ENCODE results near the gene PTH1R.

The PTH1R gene

DNA sequence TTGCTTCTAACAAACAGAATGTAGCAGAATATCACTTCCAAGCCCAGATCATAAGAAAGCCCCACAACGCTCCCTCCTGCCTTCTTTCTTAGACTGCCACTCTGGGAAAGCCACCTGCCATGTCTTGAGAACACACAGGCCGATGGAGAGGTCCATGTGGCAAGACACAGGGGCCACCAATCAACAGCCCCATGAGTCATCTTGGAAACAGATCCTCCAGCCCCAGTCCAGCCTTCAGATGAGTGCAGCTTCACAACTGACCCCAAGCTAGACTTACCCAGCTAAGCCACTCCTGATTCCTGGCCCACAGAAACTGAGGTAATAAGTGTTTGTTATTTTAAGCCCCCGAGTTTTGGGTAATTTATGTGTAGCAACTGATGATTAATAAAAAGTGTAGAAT, 39.7 kb downstream of the PTH1R start:
- DNase-seq = no peak

DNA sequence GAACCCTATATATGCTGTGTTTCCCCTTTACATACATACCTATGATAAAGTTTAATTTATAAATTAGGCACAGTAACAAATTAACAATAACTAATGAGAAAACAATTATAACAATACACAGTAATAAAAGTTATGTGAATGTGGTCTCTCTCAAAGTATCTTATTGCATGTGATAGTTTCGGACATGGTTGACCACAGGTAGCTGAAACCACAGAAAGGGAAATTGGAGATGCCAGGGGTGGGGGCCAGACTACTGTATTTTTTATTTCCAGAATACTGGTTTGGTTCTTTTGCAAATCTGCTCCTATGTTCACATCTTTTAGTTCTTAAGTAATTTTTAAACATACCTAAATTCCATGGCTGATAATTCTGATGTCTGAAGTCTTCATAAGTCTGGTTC, 40.7 kb downstream of the PTH1R start:
- DNase-seq = no peak

DNA sequence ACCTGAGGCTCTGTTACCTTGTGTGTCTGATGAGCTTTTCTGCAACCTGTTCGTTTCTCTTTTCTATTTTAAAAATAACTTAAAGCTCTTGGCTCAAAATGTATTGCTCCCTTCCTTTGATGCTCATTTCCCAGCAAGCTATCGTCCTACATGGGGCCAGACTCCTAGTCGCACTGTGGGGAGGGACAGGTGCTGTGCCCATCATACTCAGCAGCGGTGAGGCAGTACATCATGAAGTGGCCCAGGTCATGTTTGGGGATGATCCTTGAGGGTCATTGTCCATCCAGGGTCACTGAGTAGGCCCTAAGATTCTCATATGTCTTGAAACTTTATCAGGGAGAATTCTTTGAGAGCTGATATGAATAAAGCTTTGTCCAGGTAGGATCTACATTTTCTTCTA, 41.1 kb downstream of the PTH1R start:
- no peak for DNase-seq

DNA sequence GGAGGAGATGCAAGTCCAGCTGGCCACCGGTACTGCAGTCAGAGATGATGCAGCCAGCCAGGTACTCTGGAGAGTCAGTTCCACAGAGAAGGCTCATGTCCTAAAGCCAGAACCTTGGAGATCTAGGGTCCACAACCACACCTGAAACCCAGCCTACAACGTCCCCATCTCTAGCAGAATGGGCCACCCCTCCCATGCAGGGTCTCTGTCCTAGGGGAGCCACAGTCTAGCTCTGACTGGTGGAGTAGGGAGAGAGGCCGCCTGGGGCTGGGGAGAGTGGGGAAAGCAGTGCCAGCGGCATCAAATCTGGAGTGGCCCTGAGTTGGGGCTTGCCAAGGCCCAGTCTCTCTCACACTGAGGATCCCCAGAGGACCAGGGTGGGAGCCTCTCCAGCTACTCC, 43.5 kb downstream of the PTH1R start:
- no peak for DNase-seq

DNA sequence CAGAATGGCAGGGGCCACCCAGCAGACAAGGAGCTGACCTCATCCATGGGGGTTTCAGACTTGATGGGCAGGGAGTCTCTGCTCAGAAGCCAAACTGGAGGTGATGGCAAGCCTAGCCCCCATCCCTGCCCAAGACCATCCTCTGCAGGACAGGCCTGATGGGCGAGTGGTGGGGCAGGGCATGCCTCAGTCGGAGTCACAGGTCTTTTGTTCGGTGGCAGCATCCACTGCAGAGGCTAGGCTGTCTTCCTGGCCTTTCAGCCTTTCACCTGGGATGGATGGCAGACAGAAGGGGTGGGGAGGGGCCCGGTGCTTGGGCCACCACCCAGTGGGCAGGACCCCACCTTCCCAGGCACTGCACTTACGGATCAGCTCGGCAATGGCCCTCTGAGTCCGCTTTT, 44.4 kb downstream of the PTH1R start:
- DNase-seq = no peak

DNA sequence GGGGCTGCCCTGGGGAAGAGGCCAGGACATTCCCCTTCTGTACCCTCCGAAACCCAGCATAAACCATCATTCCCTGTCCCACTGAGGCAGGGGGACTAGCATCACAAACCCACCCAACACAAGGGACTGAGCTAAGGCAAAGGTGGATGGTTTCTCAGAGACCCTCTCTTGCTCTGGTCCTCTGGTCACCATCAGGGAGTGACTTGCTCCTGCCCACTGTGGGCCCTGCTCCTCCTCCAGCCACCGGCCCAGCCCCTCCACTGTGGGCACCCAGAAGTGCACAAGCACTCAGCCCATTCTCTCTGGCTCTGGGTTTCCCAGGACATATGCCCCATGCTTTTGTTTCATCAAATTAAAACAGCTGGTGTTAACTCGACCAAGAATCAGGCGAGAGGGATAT, 44.9 kb downstream of the PTH1R start:
- DNase-seq = no peak

DNA sequence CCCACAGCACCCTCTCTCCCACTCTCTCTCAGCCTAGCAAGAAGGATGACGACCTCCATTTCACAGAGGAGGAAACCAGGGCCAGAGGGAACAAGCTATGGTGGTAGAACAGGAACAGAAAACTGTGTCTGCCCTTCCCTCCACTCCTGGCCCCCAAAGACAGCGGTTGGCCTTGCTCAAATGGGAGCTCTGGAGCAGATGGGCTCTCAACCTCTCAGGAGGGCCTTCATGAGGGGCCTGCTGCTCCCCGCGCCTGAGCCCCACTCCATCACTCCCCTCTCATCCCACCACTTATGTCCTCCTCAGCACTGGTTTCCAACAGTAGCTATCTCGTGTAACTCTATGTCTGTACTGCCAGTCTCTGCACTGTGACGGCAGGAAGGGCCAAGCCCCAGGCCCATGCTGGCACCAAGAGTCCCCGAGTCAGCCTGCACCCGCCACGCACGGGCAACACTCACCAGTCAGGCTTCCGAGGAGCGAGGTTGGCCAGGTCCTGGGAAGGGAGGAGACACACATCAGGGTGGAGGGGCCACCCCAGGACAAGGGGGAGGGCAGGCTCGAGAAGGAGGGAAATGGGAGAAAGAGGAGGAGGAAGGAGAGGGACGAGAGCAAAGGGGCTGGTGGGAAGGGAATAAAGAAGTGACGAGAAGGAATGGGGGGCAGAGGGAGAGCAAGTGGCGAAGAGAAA, 45.5 kb downstream of the PTH1R start:
- DNase-seq = no peak

DNA sequence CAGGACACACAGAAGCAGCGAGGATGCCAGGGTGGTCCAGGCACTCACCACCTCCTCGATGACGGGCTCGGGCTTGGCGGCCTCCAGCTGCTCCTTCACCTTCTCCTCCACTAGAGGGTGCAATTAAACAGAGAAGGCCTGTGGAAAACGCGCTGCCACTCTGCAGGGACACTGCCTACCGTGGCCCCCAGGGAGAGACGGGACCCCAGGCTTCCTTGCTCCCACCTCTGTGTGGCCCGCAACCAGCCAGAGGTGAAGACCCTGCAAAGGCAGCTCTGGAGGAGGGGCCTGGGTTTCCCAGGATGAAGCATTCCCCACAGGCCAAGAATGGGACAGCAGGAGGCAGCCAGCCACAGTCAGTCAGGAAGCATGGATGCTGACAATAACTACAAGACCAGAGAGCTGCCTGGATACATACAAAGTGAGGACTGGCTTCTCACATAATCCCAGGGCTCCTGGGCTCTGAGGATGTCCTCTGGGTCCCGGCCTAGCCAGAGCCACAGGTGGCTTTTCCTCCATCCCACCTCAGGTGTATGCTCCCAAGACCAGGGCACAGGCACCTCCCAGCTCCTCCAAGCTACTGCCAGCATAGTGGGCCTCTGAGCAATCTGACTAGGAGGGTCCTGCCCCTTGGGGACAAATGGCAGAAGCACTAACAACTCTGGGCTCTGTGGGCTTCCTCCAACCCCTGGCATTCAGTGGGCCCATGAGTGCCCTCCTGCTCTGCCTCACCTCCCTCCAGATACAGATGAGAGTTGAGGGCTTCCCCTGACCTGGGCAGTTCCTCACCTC, 46.2 kb downstream of the PTH1R start:
- DNase-seq = peak; percentile 22 to 56

DNA sequence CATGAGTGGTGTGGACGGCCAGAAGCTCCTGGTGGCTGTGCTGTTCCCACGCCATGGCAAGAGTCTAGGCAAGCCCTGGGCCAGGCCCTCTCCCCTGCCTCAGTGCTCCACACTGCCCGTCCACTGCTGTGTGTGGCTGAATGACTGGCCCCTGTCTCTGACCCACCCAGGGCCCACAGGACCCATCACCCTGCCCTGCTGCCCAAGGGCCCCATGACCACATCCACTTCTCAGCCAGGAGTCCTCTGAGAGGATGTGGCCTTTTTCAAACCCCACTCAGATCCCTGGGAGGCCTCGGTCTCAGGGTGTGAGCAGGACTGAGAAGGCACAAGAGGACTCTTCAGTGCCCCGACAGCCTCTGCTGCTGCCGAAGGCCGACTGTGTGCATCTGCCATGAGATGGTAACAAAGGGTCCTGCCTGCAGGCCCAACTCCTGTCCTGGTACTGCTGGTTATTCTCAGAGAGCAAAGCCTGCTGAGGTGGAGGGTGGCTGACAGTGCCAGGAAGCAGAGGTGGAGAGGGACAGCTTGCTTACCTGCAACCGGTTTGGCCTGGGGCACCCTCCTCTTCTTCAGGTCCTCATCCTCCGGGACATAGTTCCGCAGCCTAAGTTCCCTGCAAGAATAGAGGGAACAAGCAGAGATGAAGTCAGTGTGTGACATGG, 47.5 kb downstream of the PTH1R start:
- no peak for DNase-seq

DNA sequence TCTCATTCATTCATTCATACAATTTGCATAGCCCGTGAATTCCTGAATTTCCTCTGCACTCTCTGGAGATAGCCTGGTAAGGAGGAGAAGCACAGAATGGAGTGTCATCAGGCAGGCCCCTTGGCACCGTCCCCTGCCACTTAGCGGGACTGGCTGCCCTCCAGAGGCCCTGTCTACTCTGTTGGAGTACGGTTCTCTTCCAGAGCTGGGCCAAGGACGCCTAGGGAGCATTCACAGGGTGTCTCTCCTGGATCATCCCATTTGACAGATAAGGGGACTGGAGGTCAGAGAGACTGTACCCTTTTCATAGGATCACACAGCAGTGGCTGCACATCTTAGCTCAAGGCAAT, 48.0 kb downstream of the PTH1R start:
- no peak for DNase-seq

DNA sequence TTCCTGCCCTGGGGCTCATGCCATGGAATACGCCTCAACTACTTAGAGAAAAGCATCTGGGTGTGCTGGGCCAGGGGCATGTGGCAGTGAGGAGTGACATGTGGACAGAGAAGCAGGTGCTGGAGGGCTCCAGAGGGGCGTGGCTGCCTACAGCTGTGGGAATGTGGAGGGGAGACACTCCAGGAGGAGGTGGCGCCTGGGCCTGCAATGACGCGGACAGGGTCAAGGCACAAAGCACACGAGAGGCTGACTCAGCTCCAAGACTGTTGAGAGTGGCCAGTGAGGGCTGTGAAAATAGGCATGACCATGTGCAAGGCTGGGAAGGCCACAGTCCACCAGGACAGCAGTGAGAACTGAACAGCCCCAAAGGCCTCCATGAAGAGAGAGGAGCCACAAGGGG, 48.5 kb downstream of the PTH1R start:
- no peak for DNase-seq

DNA sequence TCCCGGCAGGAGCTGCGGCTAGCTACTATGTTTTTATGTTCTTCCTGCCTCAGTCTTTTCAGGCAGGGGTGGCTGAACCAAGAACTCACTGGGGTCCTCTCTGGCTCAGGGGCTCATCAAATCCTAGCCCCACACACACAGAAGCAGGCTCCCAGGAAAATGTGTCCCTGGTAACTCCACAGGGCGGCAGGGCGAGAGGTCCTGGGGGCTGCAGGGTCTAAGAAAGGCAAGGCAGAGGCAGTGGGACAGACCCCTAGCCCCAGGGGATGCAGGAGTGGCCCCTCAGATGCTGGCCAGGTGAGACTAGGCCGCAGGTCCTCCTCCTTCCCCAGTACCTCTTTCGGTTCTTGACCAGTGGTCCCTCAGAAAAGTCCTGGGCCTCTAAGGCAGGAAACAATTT, 48.9 kb downstream of the PTH1R start:
- DNase-seq = no peak

DNA sequence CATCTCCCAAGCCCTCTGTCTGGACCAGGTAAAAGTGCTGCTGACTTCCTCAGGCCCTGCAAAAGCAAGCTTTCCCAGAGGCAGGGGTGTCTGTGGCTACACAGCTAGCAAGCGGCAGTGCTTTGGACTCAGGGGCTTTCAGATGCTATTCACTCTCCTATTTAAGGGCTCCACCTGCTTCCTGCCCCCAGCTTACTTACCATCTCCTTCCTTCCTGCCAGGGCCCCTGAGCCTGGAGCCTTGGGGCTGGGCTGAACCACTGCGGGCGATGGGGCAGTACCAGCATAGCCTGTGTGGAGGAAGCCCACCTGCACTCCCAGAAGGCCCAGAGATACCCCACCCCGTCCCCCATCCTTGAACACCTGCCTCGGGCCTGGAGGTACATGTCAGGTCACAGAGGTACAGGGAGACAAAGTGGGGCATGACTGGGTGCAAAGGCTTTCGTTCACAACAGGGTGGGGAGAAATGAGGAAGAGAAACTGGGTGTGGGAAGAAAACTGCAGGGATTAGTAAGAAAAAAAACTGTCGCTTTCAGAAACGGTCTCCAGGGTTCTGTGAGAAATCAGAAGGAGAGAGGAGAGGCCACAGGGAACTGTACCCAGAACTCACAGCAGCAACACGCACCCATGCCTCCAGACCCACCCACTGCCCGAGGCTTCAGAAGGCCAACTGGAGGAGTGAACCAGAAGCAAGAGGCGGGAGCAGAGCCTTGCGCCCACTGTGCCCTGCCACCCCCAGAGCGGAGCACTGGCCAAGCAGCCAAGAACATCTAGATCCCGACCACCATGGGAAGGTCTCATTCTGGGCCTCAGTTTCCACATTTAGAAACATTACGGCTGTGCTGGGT, 49.6 kb downstream of the PTH1R start:
- no peak for DNase-seq

DNA sequence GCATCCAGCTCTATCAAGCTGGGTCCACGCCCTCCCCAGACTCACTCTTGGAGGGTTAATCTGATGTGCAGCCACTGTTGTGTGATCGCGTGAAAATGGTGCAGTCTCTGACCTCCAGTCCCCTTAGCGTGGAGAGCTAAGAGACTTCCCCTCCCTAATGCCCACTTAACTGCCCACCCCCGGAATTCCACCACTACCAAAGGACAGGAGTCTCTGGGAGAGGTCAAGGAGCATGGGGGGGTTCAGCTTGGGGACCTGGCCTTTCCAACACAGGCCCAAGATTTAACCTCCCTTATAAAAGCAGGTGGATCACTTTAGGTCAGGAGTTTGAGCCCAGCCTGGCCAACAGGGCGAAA, 50.2 kb downstream of the PTH1R start:
- DNase-seq = no peak

DNA sequence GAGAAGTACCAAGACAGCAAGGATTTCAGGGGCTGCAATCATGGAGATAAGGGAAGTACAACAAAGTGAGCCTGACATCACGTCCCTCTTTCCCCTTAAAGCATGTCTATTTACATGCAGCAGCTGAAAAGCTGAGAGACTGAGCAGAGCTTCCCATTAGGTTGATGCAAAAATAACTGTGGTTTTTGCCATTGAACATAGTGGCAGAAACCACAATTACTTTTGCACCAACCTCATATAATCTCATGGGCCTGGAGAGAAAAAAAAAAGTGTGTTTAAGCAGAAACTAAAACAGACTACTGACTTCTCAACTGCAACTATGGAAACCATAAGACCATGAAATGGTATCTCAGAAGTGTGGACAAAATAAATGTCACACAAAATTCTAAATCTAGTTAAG, 50.8 kb downstream of the PTH1R start:
- no peak for DNase-seq

DNA sequence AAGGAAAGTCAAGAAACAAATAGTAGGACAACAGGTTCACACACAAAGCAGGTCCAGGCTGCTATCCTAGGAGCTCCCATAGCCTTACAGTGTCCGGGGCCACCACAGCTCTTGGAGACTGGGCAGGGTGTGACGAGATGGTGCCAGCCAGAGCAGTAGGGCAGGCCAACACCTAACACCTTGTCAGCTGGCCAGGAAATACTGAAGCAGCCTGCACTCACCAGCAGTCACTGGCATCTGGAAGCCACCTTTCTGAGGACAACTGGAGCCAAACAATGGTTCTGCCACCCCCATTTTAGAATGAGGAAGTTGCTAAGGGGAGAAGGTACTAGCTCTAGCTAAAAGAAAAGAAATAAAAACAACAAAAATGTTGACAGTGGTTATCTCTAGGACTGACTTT, 51.8 kb downstream of the PTH1R start:
- DNase-seq = no peak

DNA sequence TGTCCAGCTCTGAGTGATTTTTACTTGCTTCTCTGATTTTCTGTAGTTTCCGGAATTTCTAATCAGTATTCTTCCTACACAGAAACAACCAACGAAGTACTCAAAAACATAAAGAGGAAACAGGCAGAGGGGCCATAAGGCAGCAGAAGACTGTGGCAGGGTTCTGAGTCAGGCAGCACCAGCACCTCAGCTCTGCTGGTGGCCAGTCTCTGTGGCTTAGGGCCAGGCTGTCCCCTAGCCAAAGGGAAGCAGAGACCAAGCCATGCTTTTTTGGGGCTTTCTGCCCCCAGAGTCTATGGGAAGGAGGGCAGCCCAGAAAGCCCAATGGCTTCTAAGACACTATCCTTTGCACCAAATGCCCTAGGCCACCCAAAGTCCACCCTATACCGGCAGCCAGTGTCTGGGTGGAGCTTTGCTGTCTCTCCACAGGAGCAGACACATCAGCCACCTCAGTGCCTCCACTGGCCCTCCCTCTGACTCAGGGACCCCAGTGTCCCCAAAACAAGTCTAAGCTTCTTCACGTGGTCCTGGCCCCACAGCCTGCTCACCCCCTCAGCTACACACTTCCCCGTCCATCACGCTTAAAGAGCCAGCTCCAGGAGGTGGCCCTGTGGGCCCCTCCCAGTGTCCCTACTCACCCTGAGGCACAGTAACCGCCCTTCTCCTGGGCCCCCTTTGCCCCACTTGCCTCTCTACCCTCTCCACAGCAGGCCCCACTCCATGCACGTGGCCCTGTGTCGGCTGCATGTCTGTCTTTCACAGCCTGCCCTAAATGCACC, 52.8 kb downstream of the PTH1R start:
- no peak for DNase-seq

DNA sequence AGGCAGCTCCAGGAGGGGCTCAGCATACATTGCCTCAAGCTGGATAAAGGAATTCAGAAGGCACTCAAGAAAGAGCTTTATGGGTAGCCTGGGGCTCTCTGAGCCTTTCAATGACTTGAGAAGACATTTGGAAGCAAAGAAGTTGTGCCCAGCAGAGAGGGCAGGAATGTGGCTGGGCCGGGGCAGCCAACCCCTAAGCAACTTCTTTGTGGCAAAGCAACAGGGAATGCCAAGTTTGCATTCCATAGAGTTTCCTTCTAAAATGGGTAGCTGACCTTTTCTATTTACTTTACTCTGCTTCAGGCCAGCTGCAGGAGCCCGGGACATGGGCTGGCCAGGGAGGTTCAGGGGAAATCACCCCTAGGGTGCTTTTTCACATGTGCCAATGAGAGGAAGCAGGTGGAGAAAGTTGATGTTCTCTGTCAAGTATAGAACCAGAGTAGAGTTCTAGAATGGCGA, 53.5 kb downstream of the PTH1R start:
- DNase-seq = no peak

DNA sequence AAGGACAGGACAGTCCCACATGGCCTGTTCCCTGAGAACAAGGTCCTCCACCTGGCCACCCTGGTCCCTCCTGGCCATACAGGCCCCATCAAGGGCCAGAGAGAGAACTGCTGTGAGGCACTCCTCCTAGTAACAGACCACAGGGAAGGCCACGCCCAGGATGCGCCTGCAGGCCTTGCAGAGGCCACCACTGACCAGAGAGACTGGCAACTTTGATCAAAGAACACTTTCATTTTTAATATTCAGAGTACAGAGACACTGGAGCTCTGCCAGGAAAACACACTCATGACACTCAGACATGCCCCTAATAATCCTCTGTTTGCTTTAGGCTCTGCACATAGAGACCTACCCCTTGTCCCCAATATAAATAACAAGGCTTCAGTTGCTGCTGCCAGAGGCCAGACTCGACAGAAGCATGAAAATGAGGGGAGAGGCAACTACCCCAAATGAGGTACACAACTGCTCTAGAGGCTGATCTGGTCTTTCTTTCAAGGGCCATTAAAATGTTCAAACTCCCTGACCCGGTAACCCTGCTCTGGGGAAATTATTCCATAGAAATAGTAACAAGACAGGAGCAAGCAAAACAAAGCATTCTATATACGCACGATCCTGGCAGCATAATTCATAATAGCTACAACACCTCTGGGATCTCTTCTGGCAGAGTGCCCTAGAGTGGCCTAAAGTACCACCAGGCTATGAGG, 54.3 kb downstream of the PTH1R start:
- peak; percentile 30 to 33 for DNase-seq

DNA sequence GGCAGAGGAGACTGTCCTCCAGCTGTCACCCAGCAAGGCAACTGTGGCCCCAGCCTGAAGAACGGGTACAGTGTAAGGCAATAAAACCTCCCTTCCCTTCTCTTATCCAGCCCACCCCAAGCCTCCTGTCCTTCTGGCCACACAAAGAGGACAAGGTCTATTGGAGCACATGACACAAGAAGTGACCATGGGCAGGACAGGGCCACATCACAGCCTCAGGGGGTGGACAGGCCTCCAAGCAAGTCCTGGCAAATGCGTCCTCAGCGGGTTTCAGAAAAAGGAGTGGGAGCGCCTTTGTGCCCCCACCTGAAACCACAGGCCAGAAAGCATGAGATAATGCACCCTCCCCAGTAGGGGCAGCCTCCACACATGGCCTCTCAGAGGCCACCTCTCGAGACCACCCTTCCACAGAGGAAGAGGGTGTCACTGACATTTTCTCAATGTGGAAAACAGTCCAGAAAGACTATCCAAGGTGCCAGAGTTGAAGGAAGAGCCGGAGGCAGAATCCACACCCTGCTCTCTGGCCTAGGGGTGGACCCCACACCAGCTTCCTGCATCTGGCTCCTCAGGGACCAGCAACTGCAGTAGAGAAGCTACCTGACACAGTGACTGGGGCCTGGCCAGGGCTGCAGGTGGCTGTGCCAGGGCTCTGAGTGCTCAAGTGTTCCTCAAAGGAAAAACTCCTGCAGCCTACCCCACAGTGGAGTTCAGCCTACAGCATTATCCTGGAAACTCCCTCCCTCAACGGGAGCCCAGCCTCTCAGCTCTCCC, 55.1 kb downstream of the PTH1R start:
- no peak for DNase-seq

DNA sequence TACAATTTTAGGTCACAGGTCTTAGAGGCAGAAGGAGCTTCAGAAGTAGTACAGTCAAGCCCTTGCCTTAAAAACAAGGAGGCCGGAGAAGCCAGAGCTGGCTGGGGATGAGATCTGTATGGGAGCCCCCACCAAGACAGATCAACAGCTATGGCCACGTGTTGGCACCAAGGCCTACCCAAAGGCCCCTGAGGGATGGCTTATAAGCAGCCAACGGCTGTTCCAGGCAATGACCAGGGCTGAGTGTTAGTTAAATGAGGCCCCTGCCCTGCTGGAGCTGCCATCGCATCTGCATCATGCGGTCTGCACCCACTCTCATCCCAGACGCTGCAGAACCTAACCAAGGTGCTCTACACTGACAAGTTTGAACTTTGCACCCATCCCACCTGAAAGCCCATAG, 55.7 kb downstream of the PTH1R start:
- DNase-seq = no peak

All from AML-193 (cell line).